GM18870 (cell line): ENCODE results near the gene CDC14A.

Source experiments
- ATAC-seq: cut with Tn5 transposase; IDR thresholded peaks from one replicate; pipeline ENCODE4 v1.9.1; 2021; ENCODE audit warnings: moderate library complexity; ENCODE audit not compliant: unreplicated experiment

Gene CDC14A

GRCh38 chr1:100526894-100527293 is 174.6 kb downstream of the CDC14A start:
- ATAC-seq, result no peak

DNA sequence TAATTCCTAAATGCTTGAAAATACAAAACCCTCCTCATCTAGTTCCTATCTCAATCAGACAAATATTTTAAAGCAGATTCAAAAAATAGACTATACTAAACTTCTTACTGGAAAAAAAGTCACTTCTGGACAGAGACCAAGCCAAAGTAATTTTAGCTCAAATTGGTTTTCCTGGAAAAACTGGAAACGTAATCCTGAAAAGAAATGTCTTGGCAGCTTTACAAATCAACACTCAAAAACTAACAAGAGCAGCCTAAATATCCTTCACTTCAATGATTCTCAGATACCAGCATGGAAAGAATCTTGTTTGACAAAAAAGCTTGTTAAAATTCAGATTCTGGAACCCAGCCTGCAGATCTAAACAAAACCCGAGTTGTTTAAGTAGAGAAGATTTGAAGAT is 176.6 kb downstream of the CDC14A start:
- ATAC-seq, result no peak

- ATAC-seq, result no peak
Observed at GRCh38 chr1:100530141-100530540, 177.8 kb downstream of the CDC14A start.

DNA sequence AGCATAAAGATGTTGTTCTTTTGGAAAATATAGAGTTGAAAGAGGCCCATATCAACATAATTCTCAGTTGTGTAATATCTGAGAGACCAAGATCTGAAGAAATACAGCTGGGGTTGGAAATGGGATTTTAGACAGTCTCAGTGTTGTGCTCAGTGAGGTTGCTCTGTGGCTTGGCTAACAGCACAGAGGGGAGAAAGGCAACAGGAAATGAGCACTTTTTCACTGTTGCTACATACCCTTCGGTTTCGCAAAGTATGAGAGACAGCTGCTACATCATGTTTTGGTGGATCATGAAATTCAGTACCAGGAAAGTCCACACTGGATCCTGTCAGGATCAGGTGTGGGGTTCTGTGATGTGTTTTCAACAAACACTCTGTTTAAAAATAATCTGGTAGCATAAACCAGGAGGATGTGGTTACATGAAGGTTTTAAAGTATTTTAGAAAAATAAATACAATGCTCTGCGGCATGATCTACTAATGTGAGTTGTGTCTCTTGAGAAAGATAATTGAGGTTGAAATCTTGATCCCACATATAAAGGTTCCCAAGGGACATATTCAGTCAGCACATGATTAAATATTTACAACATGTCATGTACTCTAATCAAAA is 178.7 kb downstream of the CDC14A start:
- ATAC-seq, result peak; percentile 88

DNA sequence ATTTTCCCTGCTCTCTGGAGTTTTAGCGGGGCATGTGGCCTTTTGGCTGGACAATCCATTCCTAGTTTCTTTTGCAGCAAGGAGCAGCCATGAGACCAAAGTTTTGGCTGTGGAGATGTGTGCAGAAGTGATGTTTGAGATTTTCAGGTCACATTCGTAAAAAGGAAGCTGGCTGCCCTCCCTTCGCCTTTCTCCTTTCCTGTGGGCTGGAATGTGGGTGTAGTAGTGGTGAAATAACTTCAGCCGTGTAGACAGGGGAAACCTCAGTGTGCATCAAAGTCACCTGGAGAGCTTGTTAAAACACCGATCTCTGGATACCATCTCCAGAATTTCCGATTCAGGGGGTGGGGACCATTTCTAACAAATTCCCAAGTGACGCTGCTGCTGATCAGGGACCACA is 180.3 kb downstream of the CDC14A start:
- no peak for ATAC-seq

GRCh38 chr1:100535264-100535663 is 183.0 kb downstream of the CDC14A start:
- ATAC-seq, result no peak

DNA sequence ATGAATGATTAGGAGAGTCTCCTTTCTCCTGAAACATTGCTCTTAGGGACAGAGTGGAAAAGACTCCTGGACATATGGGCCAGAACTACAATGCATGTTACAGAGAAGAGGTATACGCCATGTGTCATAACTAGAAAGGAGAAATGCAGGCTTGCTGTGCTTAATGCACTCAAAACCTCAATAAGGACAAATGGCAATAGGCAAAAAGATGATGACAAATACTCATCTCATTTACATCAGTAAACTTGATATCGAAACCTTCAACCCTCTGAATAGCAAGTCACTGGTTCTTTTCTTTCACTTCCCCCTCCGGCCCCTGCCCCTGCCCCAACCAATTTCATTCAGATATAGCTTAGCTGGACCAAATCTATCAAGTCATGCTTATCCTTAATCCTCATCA is 183.7 kb downstream of the CDC14A start:
- ATAC-seq, result peak; percentile 97

DNA sequence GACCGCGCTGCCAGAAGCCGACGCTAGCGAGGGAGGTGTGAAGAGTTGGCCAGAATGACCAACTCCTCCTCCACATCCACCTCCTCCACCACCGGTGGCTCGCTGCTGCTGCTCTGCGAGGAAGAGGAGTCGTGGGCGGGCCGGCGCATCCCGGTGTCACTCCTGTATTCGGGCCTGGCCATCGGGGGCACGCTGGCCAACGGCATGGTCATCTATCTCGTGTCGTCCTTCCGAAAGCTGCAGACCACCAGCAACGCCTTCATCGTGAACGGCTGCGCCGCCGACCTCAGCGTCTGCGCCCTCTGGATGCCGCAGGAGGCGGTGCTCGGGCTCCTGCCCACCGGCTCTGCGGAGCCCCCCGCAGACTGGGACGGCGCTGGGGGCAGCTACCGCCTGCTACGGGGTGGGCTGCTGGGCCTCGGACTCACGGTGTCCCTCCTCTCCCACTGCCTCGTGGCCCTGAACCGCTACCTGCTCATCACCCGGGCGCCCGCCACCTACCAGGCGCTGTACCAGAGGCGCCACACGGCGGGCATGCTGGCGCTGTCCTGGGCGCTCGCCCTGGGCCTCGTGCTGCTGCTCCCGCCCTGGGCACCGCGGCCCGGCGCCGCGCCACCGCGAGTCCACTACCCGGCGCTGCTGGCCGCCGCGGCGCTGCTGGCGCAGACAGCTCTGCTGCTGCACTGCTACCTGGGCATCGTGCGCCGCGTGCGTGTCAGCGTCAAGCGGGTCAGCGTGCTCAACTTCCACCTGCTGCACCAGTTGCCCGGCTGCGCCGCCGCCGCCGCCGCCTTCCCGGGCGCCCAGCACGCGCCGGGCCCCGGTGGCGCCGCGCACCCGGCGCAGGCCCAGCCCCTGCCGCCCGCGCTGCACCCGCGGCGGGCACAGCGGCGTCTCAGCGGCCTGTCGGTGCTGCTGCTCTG is 186.9 kb downstream of the CDC14A start:
- no peak for ATAC-seq

DNA sequence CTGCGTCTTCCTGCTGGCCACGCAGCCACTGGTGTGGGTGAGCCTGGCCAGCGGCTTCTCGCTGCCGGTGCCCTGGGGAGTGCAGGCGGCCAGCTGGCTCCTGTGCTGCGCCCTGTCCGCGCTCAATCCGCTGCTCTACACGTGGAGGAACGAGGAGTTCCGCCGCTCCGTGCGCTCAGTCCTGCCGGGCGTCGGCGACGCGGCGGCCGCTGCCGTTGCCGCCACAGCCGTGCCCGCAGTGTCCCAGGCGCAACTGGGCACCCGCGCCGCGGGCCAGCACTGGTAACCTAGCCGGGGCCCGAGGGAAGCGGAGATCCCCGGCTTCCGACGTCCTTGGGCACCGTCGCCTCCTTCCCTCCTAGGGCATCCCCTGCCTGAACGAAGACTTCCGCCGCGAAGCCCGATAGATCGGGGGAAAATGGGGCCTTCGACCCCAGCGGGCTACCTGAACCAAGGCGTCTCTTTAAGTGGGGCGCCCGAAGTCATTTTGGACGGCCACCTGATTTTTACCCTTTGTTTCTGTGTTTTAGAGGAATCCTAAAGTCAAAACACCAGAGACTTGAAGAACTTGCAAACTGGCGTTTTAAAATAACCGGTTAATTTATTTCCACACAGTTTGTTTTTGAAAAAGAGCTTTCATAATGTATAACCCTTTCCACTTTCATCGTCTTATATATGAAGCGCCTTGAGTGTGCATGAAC is 187.7 kb downstream of the CDC14A start:
- ATAC-seq, result no peak

- ATAC-seq, result no peak
Observed at GRCh38 chr1:100542285-100542684, 190.0 kb downstream of the CDC14A start.

DNA sequence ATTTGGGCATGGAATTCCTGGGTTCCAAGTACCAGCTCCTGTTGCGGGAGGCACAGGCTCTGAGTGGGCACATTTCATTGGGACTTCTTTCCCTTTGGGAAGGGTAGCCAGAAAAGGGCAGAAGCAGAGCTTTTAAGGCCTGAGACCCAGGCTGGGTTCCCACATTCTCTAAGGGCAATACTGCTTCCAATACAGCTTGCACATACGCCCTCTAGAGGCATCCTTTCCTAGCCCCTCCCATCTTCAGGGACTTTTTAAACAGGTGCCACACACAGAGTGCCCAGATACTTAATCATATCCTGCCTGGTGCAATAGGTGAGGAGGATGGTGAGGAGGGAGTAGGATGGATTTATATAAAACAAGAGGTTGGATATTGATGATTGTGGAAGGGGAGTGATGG is 191.3 kb downstream of the CDC14A start:
- no peak for ATAC-seq

GRCh38 chr1:100544791-100545190 is 192.5 kb downstream of the CDC14A start:
- ATAC-seq, result no peak

DNA sequence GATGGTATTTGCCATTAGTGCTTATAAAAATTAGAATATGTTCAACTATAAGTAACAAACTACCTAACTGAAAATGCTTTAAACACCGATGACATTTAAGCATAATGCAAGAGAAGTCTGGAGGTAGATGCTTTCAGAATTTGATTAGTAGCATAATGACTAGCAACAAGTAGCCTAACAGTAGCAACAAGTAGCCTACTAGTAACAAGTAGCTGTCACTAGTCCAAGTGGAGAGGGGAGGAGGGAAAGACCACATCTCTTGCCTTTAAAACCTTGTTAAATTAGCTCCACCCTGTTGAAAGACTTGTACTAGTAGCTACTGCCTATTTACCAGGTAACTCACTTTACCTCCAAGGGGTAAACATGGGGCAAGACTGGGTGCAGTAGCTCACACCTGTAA is 193.5 kb downstream of the CDC14A start:
- ATAC-seq, result no peak

GRCh38 chr1:100552031-100552430 is 199.7 kb downstream of the CDC14A start:
- no peak for ATAC-seq

DNA sequence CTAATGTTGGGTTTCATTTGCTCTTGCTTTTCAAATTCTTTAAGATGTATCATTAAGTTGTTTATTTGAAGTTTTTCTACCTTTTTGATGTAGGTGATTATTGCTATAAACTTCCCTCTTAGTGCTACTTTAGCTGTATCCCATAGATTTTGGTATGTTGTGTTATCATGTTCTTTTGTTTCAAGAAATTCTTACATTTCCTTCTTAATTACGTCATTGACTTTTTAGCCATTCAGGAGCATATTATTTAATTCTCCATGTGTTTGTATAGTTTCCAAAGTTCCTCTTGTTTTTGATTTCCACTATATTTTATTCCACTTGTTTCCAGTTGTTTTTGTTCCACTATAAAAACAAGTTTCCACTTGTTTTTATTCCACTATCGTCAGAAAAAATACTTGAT is 200.6 kb downstream of the CDC14A start:
- ATAC-seq, result no peak

DNA sequence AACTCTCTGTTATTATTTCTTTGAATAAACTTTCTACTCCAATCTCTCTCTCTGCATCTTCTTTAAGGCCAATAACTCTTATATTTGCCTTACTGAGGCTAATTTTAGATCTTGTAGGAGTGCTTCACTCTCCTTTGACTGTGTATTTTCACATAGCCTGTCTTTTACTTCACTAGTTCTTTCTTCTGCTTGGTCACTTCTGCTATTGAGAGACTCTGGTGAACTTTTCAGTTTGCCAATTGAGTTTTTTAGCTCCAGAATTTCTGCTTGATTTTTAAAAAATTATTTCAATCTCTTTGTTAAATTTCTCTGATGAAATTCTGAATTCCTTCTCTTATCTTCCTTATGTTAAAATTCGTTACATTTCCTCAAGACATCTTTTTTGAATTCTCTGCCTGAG is 203.9 kb downstream of the CDC14A start:
- no peak for ATAC-seq

- no peak for ATAC-seq
Observed at GRCh38 chr1:100556925-100557605, 204.8 kb downstream of the CDC14A start.

- no peak for ATAC-seq
Observed at GRCh38 chr1:100557606-100557953, 205.3 kb downstream of the CDC14A start.

DNA sequence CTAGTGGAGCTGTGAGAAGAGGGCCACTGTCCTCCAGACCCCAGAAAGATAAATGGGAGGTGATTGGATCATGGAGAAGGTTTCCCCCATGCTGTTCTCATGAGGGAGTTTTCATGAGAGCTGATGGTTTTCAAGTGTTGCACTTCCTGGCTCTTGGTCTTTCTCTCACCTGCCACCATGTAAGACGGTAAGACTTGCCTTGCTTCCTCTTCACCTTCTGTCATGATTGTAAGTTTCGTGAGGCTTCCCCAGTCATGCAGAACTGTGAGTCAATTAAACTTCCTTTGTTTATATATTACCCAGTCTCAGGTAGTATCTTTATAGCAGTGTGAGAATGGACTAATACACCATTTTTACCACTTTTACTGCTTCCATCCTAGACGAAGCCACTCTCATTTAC is 213.2 kb downstream of the CDC14A start:
- no peak for ATAC-seq

- ATAC-seq, result no peak
Observed at GRCh38 chr1:100565937-100566699, 213.8 kb downstream of the CDC14A start.

GRCh38 chr1:100567062-100567461 is 214.8 kb downstream of the CDC14A start:
- no peak for ATAC-seq
